ENCODE results near the gene ABCC4.

ABCC4 gene

GRCh38 chr13:95117092-95117491, 184.2 kb downstream of the ABCC4 start:
- DNase-seq (ENCODE audit: low read depth), result no peak
- no peak for TF ChIP-seq CTCF (conservative IDR thresholded peaks at IDR 0.05; ENCODE audit: low read depth, low read length)
- no peak overlapping the region for H3K4me3 ChIP-seq (ENCODE audit: low read length)

- no peak for DNase-seq (ENCODE audit: low read depth)
- TF ChIP-seq CTCF (conservative IDR thresholded peaks at IDR 0.05; ENCODE audit: low read depth, low read length), result no peak
Observed at GRCh38 chr13:95115525-95115924, 185.7 kb downstream of the ABCC4 start.

GRCh38 chr13:95113601-95114000, 187.7 kb downstream of the ABCC4 start:
- H3K4me3 ChIP-seq (ENCODE audit: low read length), result no peak overlapping the region
- DNase-seq (ENCODE audit: low read depth), result no peak
- TF ChIP-seq CTCF (conservative IDR thresholded peaks at IDR 0.05; ENCODE audit: low read depth, low read length), result no peak

More at GRCh38 chr13:95115525-95115924, 185.7 kb downstream of the ABCC4 start:
- H3K4me3 ChIP-seq (ENCODE audit: low read length), result no peak overlapping the region

- TF ChIP-seq CTCF (conservative IDR thresholded peaks at IDR 0.05; ENCODE audit: low read depth, low read length), result no peak
- no peak for DNase-seq (ENCODE audit: low read depth)
- H3K4me3 ChIP-seq (ENCODE audit: low read length), result no peak overlapping the region
Observed at GRCh38 chr13:95112883-95113282, 188.4 kb downstream of the ABCC4 start.

GRCh38 chr13:95111608-95112007, 189.6 kb downstream of the ABCC4 start:
- no peak for DNase-seq (ENCODE audit: low read depth)
- H3K4me3 ChIP-seq (ENCODE audit: low read length), result no peak overlapping the region
- TF ChIP-seq CTCF (conservative IDR thresholded peaks at IDR 0.05; ENCODE audit: low read depth, low read length), result no peak

- TF ChIP-seq CTCF (conservative IDR thresholded peaks at IDR 0.05; ENCODE audit: low read depth, low read length), result no peak
- no peak overlapping the region for H3K4me3 ChIP-seq (ENCODE audit: low read length)
- no peak for DNase-seq (ENCODE audit: low read depth)
Observed at GRCh38 chr13:95106562-95106961, 194.7 kb downstream of the ABCC4 start.

GRCh38 chr13:95100525-95101433, 200.5 kb downstream of the ABCC4 start:
- no peak for DNase-seq (ENCODE audit: low read depth)
- H3K4me3 ChIP-seq (ENCODE audit: low read length), result no peak overlapping the region
- no peak for TF ChIP-seq CTCF (conservative IDR thresholded peaks at IDR 0.05; ENCODE audit: low read depth, low read length)

All from retinal pigment epithelial cell (primary cell).